ENCODE data around the gene ARMC5.

DNA sequence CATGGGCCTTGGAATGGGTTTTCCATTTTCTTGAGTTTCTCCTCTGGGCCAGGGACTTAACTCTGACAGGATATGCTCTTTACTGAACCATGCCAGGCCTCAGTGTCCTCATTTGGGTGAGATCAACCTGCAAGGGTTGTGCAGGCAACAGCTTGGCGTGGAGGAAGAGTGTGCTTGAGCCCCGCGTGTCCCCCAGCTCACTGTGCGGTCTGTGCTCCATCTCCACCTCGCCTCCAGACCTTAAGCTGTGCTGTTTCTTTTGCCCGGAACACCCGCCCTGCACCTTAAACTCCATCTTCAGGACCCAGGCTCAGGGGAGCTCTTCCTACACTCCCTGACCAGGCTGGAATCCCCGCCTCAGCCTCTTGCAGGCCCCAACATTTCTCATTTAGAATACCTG, 39.2 kb downstream of the ARMC5 start:
- TF ChIP-seq, protein P1, sequence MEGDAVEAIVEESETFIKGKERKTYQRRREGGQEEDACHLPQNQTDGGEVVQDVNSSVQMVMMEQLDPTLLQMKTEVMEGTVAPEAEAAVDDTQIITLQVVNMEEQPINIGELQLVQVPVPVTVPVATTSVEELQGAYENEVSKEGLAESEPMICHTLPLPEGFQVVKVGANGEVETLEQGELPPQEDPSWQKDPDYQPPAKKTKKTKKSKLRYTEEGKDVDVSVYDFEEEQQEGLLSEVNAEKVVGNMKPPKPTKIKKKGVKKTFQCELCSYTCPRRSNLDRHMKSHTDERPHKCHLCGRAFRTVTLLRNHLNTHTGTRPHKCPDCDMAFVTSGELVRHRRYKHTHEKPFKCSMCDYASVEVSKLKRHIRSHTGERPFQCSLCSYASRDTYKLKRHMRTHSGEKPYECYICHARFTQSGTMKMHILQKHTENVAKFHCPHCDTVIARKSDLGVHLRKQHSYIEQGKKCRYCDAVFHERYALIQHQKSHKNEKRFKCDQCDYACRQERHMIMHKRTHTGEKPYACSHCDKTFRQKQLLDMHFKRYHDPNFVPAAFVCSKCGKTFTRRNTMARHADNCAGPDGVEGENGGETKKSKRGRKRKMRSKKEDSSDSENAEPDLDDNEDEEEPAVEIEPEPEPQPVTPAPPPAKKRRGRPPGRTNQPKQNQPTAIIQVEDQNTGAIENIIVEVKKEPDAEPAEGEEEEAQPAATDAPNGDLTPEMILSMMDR (IDR thresholded peaks at IDR 0.05; ENCODE audit: poor library complexity, severe bottlenecking): no peak
- TF ChIP-seq, protein P2, sequence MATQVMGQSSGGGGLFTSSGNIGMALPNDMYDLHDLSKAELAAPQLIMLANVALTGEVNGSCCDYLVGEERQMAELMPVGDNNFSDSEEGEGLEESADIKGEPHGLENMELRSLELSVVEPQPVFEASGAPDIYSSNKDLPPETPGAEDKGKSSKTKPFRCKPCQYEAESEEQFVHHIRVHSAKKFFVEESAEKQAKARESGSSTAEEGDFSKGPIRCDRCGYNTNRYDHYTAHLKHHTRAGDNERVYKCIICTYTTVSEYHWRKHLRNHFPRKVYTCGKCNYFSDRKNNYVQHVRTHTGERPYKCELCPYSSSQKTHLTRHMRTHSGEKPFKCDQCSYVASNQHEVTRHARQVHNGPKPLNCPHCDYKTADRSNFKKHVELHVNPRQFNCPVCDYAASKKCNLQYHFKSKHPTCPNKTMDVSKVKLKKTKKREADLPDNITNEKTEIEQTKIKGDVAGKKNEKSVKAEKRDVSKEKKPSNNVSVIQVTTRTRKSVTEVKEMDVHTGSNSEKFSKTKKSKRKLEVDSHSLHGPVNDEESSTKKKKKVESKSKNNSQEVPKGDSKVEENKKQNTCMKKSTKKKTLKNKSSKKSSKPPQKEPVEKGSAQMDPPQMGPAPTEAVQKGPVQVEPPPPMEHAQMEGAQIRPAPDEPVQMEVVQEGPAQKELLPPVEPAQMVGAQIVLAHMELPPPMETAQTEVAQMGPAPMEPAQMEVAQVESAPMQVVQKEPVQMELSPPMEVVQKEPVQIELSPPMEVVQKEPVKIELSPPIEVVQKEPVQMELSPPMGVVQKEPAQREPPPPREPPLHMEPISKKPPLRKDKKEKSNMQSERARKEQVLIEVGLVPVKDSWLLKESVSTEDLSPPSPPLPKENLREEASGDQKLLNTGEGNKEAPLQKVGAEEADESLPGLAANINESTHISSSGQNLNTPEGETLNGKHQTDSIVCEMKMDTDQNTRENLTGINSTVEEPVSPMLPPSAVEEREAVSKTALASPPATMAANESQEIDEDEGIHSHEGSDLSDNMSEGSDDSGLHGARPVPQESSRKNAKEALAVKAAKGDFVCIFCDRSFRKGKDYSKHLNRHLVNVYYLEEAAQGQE (IDR thresholded peaks at IDR 0.05; ENCODE audit: borderline replicate concordance): no peak
- no peak for TF ChIP-seq EP300 (conservative IDR thresholded peaks at IDR 0.05; ENCODE audit: poor library complexity, severe bottlenecking)
- TF ChIP-seq SMC3 (conservative IDR thresholded peaks at IDR 0.05; ENCODE audit: poor library complexity): no peak
- no peak for TF ChIP-seq TAF1 (IDR thresholded peaks at IDR 0.05; ENCODE audit: low read depth)
- no peak for TF ChIP-seq EZH2 (IDR thresholded peaks at IDR 0.05; ENCODE audit: borderline replicate concordance, insufficient read depth, low read length, poor library complexity, severe bottlenecking)
- no peak for TF ChIP-seq POLR2AphosphoS5 (IDR thresholded peaks at IDR 0.05)
- TF ChIP-seq RAD21 (conservative IDR thresholded peaks at IDR 0.05): no peak

Data from neural cell (in vitro differentiated cells).